Ureter (tissue), 1 donor: ENCODE data around the gene ABCA4. TPM values are rescaled to one million over a fixed set of nuclear protein-coding genes. Genes with fewer than 3 reads are reported as not detected.

Source experiments
- DNase-seq: peaks from one replicate; pipeline ENCODE4 v3.0.0-alpha.2; 2020; ENCODE audit warnings: low spot score
- total RNA-seq: library from RNA; stranded (reverse); gene quantifications from one replicate; pipeline ENCODE4 v1.2.4, GENCODE V29; 2023
- donor health status: DM: yes; HTN: yes; CAD: no.

The ABCA4 gene
- total RNA-seq, 1 donor from 2014 or later, result 1.8 TPM

DNA sequence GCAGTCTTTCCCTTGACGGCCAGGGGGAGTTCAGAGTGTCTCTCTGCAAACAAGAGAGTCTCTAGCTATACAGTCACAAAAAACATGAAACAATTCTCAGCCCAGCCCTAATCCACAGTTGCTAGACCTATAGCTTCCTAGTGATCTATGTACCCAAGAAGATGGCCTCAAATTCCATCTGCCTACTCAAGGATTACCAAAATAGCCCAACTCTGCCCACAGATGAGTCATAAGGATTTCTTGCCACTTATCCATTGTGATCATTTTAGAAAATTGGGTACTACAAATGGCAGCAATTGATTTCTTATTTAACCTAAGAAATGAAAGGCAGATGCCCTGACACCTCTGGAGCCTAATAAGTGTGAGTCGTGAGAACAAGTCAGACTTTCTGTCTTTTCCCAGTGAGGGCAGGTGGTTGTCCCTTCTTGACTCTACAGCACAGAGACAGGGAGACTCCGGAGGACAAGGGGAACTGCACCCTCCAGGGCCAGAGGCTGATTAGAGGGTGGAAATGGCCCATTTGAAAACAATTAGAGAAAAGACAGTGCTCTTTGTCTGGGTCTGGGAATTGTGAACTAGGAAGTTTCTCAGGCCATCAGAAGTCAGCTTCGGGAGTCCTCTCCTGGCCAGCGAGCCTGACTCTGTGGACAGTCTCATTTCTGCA is 65.4 kb downstream of the ABCA4 start:
- no peak for DNase-seq

DNA sequence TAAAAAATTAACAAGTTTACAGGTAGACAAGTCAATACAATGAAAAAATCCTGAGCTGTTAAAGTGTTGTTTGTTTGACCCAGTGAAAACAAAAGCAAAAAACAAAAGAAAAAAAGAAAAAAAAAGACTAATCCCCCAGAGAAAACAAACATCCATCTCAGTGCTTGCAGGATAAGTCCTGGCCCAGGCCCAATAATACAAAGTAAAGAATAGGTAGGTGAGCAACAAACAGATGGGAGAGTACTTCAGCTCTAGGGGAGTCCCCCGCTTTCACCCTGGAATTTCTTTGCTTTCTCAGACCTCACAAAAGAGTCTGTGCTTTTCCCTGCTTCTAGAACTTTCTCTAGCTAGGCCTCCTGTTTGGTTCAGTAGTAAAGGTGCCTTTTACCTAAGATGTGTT is 70.3 kb downstream of the ABCA4 start:
- no peak for DNase-seq

DNA sequence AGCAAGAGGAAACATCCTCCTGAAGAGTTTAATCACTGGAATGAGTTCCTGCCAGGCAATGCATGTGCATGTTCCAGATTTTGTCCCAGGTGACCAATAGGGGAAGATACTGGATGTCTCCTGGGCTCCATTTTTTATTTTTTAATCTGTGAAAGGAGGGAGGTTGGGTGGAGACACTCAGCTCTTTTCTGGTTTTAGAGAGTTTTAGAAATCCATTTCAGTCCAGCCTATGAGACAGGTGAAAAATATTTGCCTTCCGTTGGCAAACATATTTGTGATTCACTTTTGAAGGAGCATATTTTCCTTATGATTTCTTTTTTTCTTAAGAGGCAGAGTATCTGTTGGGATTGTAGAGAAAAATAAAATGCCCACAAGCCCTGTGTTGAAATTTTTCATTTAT is 70.7 kb downstream of the ABCA4 start:
- no peak for DNase-seq

DNA sequence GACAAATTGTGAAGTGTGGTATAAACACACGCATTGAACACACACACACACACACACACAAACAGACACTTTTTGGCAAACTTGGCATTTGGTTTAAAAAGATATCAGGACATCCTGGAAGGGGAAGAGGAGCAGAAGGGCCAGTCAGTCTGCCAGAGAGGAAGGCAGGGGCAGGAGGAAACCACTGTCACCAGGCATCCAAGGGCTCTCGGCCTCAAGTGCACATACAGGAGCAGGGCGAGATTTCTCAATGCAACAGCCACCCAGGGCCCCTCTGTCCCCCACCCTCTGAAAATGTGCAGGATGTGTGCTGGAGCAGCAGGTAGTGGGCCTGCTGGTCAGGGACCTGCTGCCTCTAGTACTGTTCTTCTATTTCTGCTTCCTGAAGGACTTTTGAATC is 71.2 kb downstream of the ABCA4 start:
- no peak for DNase-seq

DNA sequence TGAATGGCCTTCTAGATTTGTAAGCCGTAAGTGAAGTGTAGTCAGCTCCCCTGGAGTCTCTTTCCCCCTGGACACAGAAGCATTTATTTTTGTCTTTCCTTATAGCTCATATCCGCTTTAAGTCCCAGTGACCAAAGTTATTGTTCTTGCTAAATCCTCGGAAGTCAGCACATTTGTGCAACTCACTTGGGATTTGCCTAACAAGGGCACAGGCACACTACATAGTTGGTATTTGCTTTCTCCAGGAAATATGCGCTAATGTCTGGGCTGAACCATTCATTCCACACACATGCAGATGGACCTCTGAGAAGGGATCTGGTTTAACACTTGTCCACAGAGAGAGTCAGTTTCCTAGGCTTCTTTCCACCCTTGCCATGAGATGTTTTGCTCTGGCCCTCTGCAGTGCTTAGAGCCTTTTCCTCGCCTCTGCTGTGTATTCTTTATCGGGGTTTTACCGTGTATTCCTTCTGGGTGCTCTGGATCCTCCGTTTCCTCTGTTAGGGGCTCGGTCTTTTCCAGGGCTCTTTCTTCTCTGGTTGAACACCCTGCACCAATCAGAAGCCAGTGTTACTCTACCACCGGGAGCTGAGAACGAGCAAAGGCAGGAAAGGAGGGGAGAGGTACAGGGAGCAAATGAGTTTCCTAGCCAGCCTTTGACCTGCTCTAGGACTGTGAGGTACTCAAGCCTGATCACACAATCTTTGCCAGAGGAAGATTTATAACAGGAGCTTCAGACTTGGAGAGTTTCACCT is 72.4 kb downstream of the ABCA4 start:
- DNase-seq, result no peak

DNA sequence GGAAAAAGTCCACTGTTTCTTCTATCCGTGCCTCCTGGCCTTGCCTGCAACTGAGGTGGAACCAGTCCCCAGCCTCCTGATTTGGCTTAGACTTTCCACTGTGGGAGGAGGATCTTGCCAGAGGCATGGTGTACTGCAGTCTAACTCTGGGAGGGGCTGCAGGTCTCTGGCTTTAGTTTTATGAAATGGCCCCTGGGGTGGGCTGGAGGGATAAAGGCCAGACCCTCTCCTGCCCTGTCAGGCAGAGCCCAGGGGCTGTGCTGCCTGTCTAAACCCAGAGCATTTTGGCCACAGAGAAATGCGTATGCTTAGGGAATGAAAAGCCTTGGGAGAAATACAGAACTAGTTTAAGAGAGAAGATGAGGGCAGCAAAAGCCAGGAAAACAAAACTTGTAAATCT is 73.0 kb downstream of the ABCA4 start:
- DNase-seq, result no peak

DNA sequence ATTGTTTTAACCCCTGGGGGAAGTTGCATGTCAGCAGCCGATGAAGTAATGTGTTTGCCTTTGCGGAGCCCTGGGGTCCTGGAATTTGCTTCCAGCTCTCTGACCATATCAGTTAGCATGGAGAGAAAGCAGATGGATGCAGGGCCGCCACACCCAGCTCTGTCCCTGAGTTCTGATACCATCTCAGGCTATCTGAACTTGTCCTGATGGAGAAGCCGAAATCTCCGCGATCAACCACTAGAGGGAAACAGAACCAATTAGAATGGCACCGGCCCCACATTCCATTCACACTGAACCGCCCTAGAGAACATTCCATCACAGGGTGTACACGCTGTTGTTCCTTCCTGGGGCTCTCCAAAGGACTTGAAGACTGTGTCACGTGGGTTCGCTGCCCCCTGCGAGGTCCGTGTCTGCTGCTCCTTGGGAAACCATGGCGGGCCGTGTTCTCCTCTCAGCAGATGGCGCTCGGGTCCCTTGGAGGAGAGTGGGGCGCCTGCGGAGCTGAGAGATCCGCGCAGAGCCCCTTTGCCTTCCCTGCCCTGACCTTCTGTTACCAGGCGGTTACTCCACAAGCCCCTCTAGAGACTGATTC is 75.4 kb downstream of the ABCA4 start:
- DNase-seq, result peak; percentile 90

DNA sequence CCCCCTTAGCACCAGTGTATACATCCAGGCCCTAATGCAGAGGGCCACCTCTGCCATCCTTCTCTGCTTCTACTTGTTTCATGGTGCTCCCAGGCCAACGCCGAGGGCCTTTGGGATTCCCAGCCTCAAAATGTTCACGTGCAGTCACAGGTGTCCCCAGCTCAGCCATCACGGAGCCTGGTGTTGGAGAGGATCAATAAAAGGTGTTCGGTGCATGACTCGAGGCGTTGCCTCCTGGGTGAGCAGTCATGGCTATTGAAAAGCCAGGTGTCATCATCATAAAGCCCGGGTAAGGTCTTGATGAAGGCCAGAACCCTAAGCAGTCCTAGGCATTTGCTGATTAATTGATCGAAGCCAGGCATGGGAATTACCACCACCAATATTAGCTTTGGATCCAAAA is 76.1 kb downstream of the ABCA4 start:
- no peak for DNase-seq

DNA sequence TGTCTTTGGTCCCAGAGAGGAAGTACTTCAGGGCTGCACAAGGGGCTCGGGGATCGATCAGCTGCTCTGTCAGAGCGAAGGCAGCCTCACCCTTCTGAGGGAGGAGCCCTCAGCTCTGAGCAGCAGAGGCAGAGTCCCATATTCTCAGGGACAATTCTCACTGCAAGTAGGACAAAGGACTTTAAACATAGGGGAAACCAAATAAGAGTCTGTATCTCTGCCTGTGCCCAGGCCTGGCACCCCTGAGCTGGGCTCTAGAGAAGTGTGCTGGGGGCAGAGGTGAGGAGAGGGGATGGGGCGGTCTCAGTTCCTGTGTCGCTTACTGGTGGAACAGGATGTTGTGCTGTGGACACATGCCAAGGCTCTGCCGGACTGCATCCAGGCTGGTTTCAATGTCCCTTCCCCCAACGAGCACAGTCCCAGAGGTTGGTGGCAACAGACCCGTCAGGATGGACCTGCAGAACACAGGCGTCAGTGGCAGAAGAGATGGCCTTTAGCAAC is 76.6 kb downstream of the ABCA4 start:
- peak; percentile 82 for DNase-seq

DNA sequence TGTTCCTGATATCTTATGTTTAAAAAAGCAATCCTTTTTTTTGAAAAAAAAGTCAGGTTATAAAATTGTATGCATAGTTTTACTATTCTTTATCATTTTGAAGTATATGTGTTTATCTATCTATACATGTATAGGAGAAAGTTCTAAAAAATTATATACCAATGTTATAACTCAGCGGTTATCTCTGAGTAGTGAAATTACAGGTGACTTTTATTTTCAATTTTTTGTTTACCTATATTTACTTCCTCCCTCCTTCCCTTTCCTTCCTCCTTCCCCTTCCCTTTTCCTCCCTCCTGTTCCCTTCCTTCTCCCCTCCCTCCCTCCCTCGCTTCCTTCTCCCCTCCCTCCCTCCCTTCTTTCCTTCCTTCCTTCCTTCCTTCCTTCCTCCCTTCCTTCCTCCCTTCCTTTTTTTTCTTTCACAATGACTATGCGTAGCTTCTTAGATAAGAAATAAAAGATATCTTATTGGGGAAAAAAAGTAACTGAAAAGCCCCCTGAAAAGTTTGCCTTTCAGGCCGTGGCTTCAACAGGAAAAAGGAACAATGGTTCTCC is 77.1 kb downstream of the ABCA4 start:
- DNase-seq, result no peak

DNA sequence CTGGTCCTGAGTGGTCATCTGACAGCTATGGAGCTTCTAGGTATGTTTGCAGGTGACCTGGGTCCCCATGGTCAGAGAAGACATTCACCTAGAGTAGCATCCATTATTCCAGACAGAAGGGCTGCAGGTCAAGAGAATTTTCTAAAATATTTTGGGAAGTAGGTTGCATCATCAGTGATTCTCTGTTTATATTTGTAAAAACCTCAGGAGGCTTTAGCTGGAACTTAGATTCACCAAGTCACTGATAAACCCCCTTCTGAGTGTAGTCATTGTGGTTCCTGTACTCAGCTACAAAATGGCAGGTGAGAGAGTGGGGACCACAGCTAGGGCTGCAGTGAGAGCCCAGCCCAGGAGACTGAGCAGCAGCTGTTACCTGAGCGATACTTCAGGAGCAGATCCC is 78.6 kb downstream of the ABCA4 start:
- no peak for DNase-seq

DNA sequence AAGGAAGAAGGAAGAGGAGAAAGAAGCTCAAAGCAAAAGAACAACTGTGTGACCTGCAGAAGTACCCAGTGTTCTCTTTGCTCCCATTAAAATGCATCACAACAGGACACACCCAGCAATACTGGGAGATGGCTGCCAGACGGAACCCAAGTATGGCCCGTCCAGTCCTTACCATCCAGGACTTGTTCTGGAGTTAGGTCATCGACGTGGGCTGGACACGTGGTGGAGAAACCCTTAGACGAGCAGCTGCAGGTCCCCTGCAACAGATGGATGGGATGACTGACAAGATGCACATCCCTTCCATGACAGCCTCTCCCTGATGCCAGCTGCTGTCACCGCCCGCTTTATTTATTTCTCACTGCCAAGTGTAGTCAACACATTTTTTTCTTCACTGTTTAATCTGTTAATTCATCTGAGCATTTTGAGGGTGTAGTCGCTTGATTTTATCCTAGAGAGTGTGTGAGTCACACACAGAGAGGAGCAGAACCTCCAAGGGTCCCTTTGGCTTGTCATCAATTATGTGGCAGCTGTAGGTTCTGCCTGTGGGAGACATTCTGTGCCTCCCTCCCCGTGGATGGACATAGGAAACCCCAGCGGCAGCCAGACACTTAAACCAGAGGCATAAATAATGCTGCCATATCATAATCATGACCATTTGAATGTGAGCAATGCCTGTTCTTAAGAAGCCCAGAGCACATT is 80.9 kb downstream of the ABCA4 start:
- DNase-seq, result no peak

DNA sequence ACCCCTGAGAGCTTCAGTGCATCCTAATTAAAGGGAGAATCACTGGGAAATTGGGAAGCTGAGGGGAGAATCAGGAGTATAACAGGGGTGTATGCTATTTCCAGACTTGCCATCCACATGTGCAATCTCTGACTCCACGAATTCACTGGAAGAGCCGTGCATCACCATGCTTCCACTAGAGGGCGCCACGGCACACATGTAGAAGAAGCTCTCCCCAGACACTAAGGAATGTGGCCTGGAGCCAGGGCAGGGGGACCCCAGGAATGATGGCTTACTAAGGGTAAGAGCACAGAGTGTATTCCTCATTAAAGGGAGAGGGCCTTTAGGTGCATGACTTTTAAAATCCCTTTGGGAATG is 81.5 kb downstream of the ABCA4 start:
- DNase-seq, result peak; percentile 60

DNA sequence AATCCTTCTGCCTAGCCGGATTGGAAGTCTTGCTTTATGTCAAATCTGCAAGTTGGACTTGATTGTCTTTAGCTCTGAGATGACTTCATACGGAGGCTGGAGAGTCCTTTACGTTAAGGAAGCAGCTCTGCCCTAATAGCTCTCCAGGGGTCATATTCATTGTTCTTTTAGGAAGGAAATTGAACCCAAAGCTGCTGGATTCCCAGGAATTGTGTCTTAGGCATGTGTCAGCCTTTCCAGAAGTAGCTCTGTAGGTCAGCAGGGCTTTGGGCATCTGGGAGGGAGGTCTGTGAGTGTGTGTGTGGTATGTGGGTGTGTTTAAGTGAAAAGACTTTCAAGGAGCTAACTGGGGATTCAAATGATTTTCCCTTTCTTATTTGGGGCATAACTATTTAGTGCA is 82.4 kb downstream of the ABCA4 start:
- no peak for DNase-seq

DNA sequence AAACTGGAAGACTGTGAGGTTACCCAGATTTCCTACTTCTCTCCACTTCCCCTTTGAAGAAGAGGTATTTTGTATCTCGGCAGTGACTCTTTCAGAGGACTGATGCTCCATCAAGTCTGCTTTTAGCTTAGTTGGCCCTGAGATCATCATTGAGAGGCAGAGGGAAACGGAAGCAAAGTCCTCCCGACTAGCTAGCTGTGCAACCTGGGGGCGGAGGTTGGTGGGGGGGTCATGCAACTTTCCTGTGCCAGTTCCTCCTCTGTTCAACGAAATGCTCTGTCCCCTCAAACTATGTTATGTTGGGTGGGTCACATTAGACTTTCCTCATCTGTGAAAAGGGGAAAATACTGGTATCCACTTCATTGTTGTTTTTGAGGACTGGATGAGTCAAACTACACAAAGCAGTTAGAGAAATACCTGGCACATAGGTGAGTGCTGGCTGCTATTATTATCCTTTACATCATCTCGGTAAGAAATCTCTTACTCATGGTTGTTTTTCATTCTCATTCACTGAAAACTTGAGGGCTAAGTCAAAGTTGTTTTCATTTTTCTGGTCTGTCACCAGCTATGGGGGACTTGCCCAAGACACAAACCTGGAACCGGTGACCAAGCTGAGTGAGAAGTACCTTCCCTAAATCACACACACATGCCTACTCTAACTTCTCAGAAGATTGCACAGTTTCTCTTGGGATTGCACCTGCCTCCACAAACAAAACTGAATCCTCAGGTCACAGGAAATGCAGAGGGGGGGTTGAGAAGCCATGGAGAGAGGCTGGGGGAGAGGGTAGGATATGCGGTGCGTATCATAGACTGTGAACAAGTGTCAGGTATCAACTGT is 83.3 kb downstream of the ABCA4 start:
- DNase-seq, result no peak

DNA sequence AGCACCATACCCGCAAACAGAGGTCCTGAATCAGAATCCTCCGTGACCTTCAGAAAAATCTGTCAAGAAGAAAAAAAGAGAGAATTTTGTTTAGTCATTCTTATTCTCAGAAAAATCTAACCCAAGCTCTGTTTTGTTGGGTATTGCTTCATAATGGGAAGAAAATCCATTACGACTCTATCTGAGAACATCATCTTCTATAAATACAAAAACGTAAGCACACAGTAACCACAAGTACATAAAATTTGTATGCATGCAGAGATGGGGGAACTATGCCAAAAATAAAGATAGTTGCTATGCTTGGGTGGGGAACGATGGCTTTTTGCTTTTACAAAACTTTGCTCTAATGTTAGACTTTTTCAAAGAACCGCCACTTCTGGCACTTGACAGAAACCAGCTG is 84.2 kb downstream of the ABCA4 start:
- DNase-seq, result no peak

DNA sequence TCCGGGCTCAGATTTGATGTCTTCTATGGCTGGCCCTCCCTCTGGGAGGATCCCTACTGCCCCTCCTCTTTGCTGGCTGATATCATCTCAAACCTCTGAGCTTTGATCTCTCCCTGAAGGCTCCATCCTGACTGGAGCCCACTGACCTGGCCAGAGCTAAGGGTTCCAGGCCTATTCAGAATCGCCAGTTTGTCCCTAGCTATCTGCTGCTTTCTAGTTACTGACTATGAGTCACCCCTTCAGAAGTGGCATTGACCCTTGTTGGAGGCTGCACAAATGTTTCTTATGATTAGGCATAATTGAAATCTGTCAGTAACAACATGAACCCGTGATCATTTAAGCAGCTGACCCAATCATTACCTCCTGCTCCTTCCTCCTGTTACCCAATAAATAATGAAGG is 87.1 kb downstream of the ABCA4 start:
- DNase-seq, result no peak

DNA sequence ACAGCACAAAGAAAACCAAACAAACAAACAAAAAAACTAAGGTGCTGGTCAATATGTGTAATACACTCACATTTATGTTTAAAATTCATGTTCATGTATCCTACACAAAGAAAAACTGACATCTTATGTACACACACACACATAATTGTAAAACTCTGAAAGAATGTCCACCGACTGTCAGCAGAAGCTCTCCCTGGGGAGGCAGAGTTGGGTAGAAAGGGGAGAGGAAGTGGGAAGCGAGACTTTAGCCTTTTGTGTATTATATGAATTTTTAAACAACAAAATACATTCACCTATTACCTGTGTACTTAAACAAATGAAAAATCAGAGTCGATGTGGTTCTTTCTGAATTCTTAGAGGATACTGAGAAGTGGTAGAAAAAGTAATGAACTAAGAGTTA is 88.3 kb downstream of the ABCA4 start:
- DNase-seq, result no peak

DNA sequence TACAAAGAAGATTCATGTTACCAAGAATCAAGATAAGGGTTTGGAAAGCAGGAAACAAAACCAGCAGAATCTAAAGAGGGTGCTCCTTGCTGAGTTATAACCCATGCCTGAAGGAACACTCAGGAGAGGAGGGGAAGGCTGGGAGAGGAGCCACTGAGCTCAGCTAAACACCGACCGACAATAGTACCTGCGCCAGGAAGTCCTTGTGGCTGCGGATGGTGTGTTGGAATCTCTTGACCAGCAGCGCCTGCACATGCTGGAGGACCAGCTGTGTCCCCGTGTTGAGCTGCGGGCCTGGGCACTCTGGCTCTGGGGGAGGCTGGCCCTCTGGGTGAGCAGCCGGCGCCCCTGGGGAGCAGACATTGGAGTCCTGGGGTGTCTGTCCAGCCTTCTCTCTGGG is 89.4 kb downstream of the ABCA4 start:
- no peak for DNase-seq

DNA sequence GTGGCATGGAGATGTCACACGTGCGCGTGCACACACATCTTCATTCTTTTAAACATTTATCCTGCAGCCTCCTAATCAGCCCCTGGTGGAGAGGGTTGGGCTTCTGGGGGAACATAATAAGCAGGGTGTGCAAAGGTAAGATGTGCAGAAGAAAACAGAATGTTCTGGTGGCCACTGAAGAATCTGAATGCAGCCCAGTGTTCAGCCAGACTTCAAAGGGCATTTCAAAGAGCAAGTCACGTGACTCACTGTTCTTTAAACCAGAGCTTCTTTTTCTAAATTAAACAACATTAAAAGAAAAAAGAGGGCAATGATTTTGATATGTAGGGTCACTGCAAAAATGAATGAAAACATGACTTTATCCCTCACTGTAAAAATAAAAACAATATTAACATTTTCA is 89.8 kb downstream of the ABCA4 start:
- no peak for DNase-seq
